ENCODE measurements around the gene CACTIN.

DNA sequence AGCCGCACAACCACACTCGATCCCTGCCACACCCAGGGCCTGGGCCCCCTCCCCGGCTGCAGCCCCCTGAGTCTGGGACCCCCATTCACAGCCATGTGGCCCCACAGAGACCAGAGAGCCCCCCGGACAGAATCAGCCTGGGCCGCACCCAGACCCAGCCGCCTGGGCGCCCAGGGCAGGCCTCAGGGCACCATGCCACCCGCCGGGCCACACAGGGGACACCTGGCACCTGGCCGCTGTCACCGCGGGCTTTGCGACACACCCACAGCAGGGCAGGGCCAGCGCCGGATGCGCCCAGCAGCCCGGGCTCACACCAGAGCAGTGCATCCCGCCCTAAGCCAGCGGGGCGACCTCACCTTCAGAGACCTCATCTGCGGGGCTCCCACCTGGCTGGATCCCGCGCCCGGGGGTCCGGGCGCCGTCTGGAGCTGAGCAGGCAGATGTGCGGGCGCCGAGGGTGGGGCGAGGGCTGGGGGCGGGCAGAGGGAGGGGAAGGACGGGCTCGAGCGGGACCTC, 20.4 kb downstream of the CACTIN start:
- no peak for TF ChIP-seq EP300 (IDR thresholded peaks at IDR 0.05)
- TF ChIP-seq, protein P1, sequence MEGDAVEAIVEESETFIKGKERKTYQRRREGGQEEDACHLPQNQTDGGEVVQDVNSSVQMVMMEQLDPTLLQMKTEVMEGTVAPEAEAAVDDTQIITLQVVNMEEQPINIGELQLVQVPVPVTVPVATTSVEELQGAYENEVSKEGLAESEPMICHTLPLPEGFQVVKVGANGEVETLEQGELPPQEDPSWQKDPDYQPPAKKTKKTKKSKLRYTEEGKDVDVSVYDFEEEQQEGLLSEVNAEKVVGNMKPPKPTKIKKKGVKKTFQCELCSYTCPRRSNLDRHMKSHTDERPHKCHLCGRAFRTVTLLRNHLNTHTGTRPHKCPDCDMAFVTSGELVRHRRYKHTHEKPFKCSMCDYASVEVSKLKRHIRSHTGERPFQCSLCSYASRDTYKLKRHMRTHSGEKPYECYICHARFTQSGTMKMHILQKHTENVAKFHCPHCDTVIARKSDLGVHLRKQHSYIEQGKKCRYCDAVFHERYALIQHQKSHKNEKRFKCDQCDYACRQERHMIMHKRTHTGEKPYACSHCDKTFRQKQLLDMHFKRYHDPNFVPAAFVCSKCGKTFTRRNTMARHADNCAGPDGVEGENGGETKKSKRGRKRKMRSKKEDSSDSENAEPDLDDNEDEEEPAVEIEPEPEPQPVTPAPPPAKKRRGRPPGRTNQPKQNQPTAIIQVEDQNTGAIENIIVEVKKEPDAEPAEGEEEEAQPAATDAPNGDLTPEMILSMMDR (IDR thresholded peaks at IDR 0.05) = no peak
